ENCODE measurements around the gene PDS5A.
"Not testable (repeated sequence)": the region's sequence is repeated elsewhere in the genome, so short reads cannot be mapped to it uniquely, and the experiment has no call there.

The PDS5A gene

DNA sequence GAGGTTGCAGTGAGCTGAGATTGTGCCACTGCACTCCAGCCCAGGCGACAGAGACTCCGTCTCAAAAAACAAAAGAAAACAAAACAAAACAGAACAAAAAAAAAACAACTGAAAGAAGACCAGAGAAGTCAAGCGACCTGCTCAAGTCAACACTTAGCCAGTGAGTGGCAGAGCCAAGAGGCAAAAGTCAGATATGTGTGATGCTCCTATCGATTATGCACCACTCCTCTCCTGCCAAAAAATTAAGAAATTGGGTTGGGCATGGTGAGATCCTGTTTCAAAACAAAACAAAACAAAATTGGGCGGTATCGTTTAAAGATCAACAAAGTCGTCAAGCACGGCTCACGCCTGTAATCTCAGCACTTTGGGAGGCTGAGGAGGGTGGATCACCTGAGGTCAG, 137.7 kb downstream of the PDS5A start:
- no peak for DNase-seq (ENCODE audit: low read depth, low spot score)

DNA sequence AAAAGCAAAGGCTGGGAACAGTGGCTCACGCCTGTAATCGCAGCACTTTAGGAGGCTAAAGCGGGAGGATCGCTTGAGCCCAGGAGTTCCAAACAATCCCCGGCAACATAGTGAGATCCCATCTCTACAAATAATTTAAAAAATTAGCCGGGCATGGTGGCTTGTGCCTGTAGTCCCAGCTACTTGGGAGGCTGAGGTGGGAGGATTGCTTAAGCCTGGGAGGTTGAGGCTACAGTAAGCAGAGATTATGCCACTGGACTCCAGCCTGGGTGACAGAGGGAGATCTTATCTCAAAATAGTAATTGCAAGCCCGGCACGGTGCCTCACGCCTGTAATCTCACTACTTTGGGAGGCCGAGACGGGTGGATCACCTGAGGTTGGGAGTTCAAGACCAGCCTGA, 139.3 kb downstream of the PDS5A start:
- DNase-seq (ENCODE audit: low read depth, low spot score) = not testable (repeated sequence)

DNA sequence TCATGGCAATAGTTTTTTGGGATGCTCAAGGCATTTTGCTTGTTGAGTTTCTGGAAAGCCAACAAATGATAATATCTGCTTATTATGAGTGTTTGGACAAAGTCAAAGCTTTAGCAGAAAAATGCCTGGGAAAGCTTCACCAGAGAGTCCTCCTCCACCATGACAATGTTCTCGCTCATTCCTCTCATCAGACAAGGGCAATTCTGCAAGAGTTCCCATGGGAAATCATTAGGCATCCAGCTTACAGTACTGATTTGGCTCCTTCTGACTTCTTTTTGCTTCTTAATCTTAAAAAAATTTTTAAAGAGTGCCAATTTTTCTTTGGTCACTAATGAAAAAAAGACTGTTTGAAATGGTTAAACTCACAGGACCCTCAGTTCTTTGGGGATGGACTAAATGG, 143.4 kb downstream of the PDS5A start:
- DNase-seq (ENCODE audit: low read depth, low spot score) = no peak

DNA sequence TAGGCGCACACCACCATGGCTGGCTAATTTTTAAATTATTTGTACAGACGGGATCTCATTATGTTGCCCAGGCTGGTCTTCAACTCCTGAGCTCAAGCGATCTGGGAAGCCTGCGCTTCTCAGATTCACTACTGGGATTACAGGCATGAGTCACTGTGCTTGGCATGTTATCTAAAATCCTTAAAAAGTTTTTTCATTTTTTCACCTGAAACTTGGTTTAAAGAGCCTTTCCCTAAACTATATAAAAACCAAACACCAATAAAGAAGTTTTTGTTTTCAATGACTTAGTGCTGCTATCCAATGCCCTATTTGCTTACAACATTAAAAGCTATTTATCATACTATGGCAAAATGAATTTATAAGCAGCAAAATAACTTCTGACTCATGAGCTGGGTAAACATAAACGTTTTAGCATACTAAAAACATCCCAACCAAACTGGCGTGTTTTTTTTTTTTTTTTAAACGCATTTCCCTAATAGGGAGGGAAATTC, 151.9 kb downstream of the PDS5A start:
- no peak for DNase-seq (ENCODE audit: low read depth, low spot score)

DNA sequence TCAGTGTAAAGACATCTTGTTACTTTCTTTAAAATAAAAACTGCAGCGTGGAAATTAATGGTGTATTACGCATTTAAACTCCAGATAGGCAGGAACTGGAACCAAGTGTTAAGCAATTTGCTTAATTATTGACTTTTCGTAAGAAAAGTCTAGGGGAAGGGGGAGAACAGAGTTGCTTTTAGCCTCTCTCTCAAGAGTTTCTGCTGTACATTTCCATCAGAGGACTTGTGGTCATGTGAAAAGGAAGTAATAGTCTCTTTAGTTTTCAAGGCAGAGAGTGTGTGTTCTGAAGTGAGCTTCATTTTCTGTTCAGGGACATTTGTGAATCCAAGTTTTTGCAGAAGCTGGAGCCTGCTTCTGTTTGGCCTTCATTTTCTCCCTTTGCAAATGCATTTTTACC, 152.6 kb downstream of the PDS5A start:
- no peak for DNase-seq (ENCODE audit: low read depth, low spot score)

DNA sequence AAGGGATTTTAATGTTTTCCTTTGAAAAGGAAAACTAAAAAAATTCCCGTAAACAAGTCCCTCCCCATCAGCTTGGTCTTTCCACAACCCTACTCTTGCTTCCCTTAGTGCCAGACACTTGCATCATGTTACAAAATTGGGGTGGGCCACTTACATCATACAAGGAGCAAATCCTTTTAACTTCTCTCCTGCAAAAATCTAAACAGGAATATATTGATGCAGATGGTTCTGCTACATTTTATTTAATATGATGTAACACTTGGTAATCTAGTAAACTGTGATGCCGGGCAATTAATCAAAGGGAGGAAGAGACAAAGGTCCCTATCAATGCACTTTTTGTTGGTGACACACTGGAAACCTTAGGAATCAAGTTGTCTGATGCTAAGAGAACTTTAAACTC, 154.5 kb downstream of the PDS5A start:
- DNase-seq (ENCODE audit: low read depth, low spot score) = no peak

DNA sequence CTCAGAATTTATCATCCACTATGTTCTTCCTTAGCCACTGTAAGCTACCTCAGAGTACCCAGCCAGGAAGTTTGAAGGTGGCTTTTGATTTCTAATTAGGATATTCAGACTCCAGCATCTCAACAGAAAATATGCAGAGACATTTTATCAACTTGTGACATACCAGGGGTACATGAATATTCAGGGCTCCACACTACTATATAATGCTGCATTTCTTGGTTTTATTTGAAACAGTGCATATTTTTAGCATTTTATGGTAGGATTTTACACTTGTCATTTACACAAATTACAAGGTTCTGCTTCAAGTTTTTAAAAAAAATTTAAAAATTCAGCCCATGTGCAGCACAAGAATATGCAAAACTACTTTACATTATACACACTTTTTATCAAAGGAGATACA, 155.0 kb downstream of the PDS5A start:
- DNase-seq (ENCODE audit: low read depth, low spot score) = no peak

DNA sequence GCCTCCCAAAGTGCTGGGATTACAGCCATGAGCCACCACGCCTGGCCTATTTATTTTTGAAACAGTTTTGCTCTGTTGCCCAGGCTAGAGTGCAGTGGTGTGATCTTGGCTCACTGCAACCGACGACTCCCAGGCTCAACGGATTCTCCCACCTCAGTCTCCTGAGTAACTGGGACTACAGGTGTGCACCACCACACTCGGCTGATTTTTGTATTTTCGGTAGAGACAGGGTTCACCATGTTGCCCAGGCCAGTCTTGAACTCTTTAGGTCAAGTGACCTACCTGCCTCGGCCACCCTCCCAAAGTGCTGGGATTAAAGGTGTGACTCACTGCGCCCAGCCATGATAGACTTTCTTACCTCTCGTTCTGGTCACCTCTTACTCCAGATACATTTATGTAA, 155.8 kb downstream of the PDS5A start:
- no peak for DNase-seq (ENCODE audit: low read depth, low spot score)

DNA sequence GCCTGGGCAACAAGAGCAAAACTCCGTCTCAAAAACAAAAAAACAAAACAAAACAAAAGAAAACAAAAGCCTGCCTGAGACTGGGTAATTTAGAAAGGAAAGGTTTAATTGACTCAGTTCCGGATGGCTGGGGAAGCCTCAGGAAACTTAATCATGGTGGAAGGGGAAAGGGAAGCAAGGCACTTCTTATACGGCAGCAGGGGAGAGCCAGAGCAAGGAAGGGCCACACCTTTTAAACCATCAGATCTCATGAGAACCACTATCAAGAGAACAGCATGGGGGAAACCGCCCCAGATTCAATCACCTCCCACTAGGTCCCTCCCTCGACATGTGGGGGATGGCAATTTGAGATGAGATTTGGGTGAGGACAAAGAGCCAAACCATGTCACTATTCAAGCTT, 157.5 kb downstream of the PDS5A start:
- no peak for DNase-seq (ENCODE audit: low read depth, low spot score)

DNA sequence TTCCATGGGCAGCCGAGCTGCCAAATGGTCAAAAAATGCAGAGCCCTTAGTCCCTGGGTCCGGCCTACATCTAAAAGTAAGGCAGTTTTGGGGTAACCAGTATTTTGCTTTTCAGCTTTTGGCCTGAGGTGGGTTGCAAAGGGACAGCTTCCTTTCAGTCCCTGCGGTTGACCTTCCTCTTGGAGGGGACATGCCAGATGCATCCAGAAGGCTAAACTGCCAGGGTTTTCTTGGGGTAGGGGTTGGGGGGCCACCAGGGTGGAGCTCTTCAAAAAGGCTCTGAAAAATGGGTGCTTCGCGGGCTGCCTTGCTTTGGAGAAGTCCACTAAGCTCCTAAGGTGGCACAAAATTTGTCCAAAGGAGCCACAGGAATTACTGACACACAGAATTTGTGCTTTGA, 159.1 kb downstream of the PDS5A start:
- DNase-seq (ENCODE audit: low read depth, low spot score) = no peak

DNA sequence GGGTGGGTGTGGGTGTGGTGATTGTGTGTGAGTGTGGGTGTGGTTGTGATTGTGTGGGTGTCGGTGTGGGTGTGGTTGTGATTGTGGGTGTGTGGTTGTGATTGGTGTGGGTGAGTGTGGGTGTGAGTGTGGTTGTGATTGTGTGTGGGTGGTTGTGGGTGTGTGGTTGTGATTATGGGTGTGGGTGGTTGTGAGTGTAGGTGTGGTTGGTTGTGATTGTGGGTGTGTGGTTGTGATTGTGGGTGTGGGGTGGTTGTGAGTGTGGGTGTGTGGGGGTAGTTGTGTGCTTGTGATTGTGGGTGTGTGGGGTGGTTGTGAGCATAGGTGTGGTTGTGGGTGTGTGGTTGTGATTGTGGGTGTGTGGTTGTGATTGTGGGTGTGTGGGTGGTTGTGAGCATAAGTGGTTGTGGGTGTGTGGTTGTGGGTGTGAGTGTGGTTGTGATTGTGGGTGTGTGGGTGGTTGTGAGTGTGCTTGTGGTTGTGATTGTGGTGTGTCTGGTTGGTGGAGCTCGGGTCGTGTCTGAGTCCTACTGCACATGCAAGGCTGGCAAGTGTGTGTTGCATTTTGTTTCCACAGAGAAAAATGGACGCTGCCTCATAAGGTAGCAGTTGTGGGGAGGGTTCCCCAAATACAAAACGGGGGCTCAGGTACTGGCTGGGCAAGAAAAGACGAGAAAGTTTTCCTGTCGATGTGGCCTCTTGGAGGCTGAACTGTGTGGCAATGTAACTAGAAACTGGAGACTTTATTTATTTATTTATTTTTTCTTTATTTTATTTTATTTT, 163.1 kb downstream of the PDS5A start:
- no peak for DNase-seq (ENCODE audit: low read depth, low spot score)

DNA sequence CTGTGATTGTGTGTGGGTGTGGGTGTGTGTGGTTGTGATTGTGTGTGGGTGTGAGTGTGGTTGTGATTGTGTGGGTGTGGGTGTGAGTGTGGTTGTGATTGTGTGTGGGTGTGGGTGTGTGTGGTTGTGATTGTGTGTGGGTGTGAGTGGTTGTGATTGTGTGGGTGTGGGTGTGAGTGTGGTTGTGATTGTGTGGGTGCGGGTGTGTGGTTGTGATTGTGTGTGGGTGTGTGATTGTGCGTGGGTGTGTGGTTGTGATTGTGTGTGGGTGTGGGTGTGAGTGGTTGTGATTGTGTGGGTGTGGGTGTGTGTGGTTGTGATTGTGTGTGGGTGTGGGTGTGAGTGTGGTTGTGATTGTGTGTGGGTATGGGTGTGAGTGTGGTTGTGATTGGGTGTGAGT, 163.9 kb downstream of the PDS5A start:
- not testable (repeated sequence) for DNase-seq (ENCODE audit: low read depth, low spot score)

DNA sequence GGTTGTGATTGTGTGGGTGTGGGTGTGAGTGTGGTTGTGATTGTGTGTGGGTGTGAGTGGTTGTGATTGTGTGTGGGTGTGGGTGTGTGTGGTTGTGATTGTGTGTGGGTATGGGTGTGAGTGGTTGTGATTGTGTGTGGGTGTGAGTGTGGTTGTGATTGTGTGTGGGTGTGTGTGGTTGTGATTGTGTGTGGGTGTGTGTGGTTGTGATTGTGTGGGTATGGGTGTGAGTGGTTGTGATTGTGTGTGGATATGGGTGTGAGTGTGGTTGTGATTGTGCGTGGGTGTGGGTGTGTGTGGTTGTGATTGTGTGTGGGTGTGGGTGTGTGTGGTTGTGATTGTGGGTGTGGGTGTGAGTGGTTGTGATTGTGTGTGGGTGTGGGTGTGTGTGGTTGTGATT, 164.7 kb downstream of the PDS5A start:
- DNase-seq (ENCODE audit: low read depth, low spot score) = not testable (repeated sequence)

DNA sequence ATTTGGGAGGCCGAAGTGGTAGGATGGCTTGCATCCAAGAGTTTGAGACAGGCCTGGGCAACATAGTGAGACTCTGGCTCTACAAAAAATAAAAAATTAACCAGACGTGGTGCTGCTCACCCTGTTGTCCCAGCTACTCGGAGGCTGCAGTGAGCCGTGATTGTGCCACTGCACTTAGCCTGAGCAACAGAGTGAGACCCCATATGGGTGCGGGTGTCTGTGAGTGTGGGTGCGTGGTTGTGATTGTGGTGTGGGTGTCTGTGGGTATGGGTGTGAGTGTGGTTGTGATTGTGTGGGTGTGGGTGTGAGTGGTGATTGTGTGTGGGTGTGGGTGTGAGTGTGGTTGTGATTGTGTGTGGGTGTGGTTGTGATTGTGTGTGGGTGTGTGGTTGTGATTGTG, 165.2 kb downstream of the PDS5A start:
- no peak for DNase-seq (ENCODE audit: low read depth, low spot score)

DNA sequence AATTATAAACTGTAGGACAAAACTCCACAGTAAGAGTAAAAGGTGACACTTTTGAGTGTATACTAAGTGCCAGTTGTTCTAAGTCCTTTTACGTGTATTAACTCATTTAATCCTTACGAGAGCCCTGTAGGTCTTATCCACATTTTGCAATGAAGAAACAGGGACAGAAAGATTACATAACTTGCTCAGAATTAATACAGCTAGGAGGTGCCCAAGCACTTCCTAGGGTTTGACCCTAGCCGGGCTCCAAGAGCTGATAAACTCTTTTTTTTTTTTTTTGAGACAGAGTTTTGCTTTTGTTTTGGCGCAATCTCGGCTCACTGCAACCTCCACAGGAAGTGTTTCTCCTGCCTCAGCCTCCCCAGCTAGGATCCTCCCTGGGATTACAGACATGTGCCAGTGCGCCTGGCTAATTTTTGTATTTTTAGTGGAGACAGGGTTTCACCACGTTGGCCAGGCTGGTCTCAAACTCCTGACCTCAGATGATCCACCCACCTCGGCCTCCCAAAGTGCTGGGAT, 169.4 kb downstream of the PDS5A start:
- no peak for DNase-seq (ENCODE audit: low read depth, low spot score)

DNA sequence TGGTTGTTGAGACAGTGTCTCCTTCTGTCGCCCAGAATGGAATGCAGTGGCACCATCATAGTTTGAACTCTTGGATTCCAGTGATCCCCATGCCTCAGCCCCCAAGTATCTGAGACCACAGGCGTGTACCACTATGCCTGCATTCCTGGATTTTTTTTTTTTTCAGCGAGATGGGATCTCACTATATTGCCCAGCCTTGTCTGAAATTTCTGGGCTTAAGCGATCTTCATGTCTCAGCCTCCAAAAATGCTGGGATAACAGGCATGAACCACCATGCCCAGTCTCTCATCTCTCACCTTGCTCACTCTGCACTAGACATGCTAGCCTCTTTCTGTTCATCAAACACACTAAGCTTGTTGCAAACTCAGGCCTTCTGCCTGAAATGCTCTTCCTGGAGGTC, 175.7 kb downstream of the PDS5A start:
- no peak for DNase-seq (ENCODE audit: low read depth, low spot score)

DNA sequence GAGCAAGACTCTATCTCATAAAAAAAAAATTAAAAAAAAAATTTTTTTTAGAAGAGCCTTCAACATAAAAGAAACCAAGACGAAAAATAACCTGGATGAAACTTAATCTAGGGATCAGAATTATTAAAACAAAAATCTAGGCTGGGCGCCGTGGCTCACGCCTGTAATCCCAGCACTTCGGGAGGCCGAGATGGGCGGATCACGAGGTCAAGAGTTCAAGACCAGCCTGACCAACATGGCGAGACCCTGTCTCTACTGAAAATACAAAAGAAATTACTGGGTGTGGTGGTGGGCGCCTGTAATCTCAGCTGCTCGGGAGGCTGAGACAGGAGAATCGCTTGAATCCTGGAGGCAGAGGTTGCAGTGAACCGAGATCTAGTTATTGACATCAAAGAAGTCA, 184.7 kb downstream of the PDS5A start:
- DNase-seq (ENCODE audit: low read depth, low spot score) = not testable (repeated sequence)

DNA sequence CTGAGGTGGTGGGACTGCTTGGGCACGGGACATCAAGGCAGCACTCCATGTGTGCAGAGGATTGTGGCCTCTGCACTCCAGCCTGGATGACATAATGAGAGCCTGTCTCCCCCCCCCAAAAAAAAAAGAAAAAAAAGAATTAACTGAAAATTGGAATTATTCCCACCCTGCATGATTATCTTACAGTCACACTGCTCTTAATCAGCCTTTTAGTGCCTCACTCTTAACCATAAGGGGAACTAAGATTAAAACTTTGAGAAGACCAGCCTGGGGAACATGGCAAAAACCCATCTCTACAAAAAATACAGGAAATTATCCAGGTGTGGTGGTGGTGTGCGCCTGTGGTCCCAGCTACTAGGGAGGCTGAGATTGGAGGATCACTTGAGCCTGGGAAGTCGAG, 185.2 kb downstream of the PDS5A start:
- no peak for DNase-seq (ENCODE audit: low read depth, low spot score)

DNA sequence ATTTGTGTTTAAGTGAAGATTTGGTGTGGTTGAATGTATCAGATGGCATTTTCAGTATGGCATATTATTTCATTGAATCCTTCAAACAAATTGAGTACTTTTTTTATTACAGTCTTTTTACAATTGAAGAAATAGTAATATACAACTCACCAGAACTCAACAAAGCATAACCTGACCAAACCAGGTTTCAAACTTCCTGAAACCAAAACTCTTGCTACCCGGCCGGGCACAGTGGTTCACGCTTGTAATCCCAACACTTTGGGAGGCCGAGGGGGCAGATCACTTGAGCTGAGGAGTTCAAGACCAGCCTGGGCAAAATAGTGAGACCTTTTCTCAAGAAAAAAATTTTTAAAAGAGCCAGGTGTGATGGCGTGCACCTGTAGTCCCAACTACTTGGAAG, 185.6 kb downstream of the PDS5A start:
- no peak for DNase-seq (ENCODE audit: low read depth, low spot score)

DNA sequence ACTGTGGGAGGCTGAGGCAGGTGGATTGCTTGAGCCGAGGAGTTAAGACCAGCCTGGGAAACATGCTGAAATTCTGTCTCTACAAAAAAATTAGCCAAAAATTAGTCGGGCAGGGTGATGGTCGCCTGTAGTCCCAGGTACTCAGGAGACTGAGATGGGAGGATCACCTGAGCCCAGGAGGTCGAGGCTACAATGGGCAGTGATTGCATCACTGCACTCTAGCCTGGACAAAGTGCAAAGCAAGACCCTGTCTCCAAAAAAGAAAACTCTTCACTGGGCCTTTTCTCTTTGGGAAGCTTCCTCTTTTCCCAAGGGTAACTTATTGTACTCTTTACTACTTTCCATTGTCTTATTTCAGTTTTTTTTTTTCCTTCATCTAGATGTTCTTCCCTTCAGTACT, 190.9 kb downstream of the PDS5A start:
- no peak for DNase-seq (ENCODE audit: low read depth, low spot score)

DNA sequence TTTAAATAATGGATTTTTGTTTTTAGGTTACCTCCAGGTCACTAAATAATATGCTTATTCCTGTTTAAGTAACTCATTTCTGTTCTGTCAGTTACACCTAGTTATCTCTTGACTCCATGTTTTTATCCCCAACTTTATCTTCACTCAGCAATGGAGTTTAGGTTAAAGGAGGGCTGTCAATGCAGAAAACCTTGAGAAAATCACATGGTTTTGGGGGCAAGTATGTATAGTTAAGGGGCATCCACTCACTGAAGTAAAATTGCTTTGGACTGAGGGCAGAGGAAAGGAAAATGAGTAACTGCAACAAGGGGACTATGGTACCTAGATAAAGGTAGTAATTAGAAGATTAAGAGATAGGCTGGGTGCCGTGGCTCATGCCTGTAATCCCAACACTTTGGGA, 192.6 kb downstream of the PDS5A start:
- no peak for DNase-seq (ENCODE audit: low read depth, low spot score)

DNA sequence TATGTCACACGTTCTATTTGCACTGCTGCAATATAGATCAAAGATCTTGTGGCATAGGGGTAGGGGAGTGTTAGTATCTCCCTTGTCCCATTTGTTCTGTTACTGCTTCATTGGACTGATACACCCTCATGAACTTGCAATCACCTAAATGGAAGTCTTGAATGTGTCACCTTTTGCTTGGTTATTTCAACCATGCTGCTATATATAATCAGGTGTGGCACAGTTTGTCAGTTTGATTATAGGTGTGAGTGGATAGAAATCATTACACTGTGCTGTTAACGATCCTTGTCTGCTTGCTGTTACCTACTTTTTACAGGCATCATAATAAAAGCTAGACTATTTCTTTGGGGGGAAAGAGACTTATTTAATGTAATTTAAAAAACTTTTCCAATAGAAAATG, 195.7 kb downstream of the PDS5A start:
- not testable (repeated sequence) for DNase-seq (ENCODE audit: low read depth, low spot score)
